Thymus (tissue), 11 donors: ENCODE results near the gene GORASP2. TPM values are rescaled to one million over a fixed set of nuclear protein-coding genes. Genes with fewer than 3 reads are reported as not detected.
A peak's percentile ranks its signal among the peaks of the same experiment; 100 is the strongest.

Source experiments
- DNase-seq, 9 donors: peaks; one replicate each; pipeline ENCODE4 v3.0.0-alpha.2; 2013; ENCODE audit warnings: low spot score in 9 of 9, low read depth in 6 of 9, missing footprints in 1 of 9
- H3K27ac ChIP-seq, 2 donors: one replicate each; pipeline ENCODE4 v1.5.1; 2013; ENCODE audit warnings: control low read depth in 1 of 2, low read depth in 1 of 2, low read length in 1 of 2, mild to moderate bottlenecking in 1 of 2, moderate library complexity in 1 of 2
- H3K27me3 ChIP-seq, 2 donors: one replicate each; pipeline ENCODE4 v1.5.1; 2013; ENCODE audit warnings: low read length in 1 of 2; ENCODE audit not compliant: control insufficient read depth in 2 of 2, insufficient read depth in 1 of 2
- H3K36me3 ChIP-seq, 2 donors: one replicate each; pipeline ENCODE4 v1.5.1; 2013; ENCODE audit warnings: low read length in 1 of 2, mild to moderate bottlenecking in 1 of 2, moderate library complexity in 1 of 2; ENCODE audit not compliant: control insufficient read depth in 2 of 2, insufficient read depth in 2 of 2
- H3K4me1 ChIP-seq, 2 donors: one replicate each; pipeline ENCODE4 v1.5.1; 2013; ENCODE audit warnings: low read length in 2 of 2; ENCODE audit not compliant: control insufficient read depth in 2 of 2, insufficient read depth in 2 of 2
- H3K4me3 ChIP-seq, 2 donors: one replicate each; pipeline ENCODE4 v1.5.1; 2013; ENCODE audit warnings: low read length in 2 of 2, control low read depth in 1 of 2, mild to moderate bottlenecking in 1 of 2
- H3K9me3 ChIP-seq, 2 donors: one replicate each; pipeline ENCODE4 v1.5.1; 2013; ENCODE audit warnings: low read length in 1 of 2, mild to moderate bottlenecking in 1 of 2; ENCODE audit not compliant: control insufficient read depth in 2 of 2, insufficient read depth in 1 of 2
- WGBS: extraction: QIAGEN DNeasy Blood & Tissue Kit; methylation state at CpG from one replicate; pipeline ENCODE4 v1.1.7; 2013; 5-methylcytosine and 5-hydroxymethylcytosine counted together
- polyA plus RNA-seq: library from polyadenylated mRNA; stranded (reverse); fragments of 200-250 nt; gene quantifications from one replicate; pipeline ENCODE4 v1.2.3, GENCODE V29; 2013
- total RNA-seq: library from RNA; stranded (reverse); fragments of 120-200 nt; gene quantifications from one replicate; pipeline ENCODE4 v1.2.4, GENCODE V29; 2013
- donor health status: healthy.

GORASP2 gene
- total and polyA plus RNA-seq, 2 donors, result 22.1 to 34.3 TPM

DNA sequence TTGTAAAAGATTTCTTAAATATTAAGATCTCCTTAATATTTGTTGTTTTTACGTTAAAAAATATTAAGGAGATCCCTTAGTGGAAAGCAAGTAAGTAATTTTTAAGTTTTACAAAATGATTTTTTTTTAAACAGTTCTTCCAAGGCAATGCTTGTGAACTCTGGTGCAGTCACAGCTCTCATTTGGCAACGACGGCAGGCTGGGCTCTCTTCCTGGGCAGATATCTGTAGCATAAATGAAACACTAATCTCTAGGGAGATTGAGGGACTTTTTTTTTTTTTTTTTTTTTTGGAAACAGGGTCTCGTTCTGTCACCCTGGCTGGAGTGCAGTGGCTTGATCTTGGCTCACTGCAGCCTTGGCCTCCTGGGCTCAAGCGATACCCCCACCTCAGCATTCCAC lies 38.5 kb downstream of the GORASP2 start:
- WGBS, result 97% methylated on average over 5 of the region's 5 CpGs

DNA sequence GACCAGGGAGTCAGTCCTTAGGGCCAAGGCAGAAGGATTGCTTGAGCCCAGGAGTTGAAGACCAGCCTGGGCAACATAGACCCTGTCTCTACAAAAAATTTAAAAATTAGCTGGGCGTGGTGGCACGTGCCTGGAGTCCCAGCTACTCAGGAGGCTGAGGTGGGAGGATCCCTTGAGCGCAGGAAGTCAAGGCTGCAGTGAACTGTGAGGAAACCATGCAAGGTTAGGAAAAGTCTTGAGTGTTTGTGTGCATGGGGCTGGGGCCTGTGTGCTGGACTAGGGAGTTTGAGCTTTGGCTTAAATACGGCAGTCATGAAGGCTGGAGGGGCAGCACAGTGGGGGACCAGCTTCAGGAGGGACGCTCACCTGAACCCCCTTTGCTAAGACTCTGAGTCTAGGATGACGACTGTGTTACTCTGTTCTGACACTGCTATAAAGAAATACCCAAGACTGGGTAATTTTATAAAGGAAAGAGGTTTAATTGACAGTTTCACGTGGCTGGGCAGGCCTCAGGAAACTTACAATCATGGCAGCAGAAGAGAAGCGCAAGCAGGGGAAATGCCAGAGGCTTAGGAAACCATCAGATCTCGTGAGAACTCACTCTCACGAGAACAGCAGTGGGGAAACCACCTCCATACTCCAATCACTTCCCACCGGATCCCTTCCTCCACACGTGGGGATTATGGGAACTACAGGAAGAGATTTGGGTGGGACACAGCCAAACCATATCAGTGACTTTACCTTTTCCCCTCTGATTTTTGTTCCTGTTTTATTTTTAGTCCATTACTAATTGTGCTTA lies 39.4 kb downstream of the GORASP2 start:
- Histone ChIP-seq H3K4me1 (peaks cover 5 to 19% of the 10 kb centered on the region in 2 donors), H3K36me3 (peaks cover 40 to 45% of the 10 kb centered on the region in 2 donors), H3K27me3 (no peaks in the 10 kb centered on the region), H3K9me3 (no peaks in the 10 kb centered on the region), H3K27ac (no peak overlapping the region), H3K4me3 (no peak overlapping the region)
- 93% methylated on average over 12 of the region's 12 CpGs for WGBS
- DNase-seq, result no peak

More for the DNA sequence above, 38.5 kb downstream of the GORASP2 start:
- H3K27me3 ChIP-seq, result no peaks in the 10 kb centered on the region
- DNase-seq, result no peak
- H3K4me1 ChIP-seq, result peaks cover 0 to 11% of the 10 kb centered on the region in 2 donors
- H3K4me3 ChIP-seq, result no peak overlapping the region
- no peaks in the 10 kb centered on the region for H3K9me3 ChIP-seq
- no peak overlapping the region for H3K27ac ChIP-seq
- H3K36me3 ChIP-seq, result peaks cover 48 to 51% of the 10 kb centered on the region in 2 donors

DNA sequence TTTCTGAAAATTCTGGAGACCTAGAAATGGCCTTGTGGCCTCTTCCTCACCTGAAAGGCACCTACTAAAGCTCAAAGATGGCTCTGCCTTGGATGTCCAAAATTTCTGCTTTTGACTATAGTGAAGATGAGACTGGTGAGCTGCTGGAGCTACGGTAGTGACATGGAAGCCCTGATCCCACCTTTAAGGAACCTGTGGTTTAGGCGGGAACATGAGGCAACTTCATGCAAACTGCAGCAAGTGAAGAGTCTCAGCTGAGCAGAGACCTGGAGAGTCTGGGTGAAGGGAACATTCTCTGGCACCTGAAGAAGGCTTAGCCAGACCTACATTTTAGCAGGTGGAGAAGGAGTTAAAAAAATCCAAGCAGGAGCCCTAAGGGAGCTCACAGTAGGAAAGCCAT lies 40.0 kb downstream of the GORASP2 start:
- H3K4me3 ChIP-seq, result no peak overlapping the region
- peaks cover 34 to 39% of the 10 kb centered on the region in 2 donors for H3K36me3 ChIP-seq
- no peak for DNase-seq
- H3K27ac ChIP-seq, result no peak overlapping the region
- H3K4me1 ChIP-seq, result peaks cover 7 to 22% of the 10 kb centered on the region in 2 donors
- WGBS, result 95% methylated on average over 2 of the region's 2 CpGs
- H3K9me3 ChIP-seq, result no peaks in the 10 kb centered on the region
- no peaks in the 10 kb centered on the region for H3K27me3 ChIP-seq

DNA sequence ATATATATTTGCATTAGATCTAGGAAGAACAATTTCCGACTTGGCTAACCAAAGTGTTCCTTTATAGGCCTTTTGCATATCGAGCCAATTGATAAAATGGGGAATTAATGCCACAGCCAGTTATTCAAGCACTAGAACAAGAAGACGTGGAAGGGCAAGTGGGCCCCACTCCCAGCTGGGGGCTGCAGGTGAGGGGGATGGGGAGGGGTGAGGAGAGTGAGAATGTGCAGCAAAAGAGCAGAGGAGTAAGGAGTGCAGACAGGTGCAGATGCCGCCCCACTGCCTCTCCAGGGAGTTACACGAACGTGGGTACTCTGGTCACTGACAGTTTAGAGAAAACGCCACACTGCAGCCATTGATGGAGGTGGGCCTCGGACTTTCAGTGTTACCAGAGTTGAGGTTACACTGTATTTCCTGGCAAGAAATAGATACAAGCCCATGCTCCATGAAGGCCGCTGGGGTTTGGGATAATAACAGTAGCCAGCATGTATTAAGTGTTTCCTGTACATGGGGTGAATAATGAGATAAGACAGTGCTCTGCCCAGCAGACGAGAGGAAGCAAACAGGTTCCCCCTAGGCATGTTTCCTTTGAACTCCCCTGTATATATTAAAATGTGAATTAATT lies 40.9 kb downstream of the GORASP2 start:
- WGBS, result 82% methylated on average over 10 of the region's 10 CpGs
- Histone ChIP-seq H3K4me3 (no peak overlapping the region), H3K4me1 (peaks cover 7 to 25% of the 10 kb centered on the region in 2 donors), H3K36me3 (peaks cover 30 to 32% of the 10 kb centered on the region in 2 donors), H3K27me3 (no peaks in the 10 kb centered on the region), H3K9me3 (no peaks in the 10 kb centered on the region), H3K27ac (no peak overlapping the region)
- peak in 1 of 9 donors; percentile 39 for DNase-seq

DNA sequence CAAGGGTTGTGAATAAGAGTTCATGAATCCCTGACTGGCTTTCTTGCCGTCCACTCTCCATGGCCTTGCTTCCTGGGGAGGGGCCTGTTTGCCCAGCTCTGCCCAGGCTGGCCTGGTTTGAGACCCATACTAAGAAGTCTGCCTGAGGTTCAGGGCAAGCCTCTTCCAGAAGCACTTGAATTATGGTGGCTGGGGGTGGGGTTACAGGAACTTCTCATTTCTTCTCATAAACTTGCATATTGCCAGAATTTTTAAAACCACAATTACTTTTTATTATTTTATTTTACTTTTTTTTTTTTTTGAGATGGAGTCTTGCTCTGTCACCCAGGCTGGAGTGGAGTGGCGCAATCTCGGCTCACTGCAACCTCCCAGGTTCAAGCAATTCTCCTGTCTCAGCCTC lies 42.0 kb downstream of the GORASP2 start:
- Histone ChIP-seq H3K36me3 (peaks cover 19 to 21% of the 10 kb centered on the region in 2 donors), H3K4me1 (peaks cover 7 to 25% of the 10 kb centered on the region in 2 donors), H3K27ac (no peak overlapping the region), H3K27me3 (no peaks in the 10 kb centered on the region), H3K9me3 (no peaks in the 10 kb centered on the region), H3K4me3 (no peak overlapping the region)
- no peak for DNase-seq
- WGBS, result 97% methylated on average over 3 of the region's 3 CpGs

DNA sequence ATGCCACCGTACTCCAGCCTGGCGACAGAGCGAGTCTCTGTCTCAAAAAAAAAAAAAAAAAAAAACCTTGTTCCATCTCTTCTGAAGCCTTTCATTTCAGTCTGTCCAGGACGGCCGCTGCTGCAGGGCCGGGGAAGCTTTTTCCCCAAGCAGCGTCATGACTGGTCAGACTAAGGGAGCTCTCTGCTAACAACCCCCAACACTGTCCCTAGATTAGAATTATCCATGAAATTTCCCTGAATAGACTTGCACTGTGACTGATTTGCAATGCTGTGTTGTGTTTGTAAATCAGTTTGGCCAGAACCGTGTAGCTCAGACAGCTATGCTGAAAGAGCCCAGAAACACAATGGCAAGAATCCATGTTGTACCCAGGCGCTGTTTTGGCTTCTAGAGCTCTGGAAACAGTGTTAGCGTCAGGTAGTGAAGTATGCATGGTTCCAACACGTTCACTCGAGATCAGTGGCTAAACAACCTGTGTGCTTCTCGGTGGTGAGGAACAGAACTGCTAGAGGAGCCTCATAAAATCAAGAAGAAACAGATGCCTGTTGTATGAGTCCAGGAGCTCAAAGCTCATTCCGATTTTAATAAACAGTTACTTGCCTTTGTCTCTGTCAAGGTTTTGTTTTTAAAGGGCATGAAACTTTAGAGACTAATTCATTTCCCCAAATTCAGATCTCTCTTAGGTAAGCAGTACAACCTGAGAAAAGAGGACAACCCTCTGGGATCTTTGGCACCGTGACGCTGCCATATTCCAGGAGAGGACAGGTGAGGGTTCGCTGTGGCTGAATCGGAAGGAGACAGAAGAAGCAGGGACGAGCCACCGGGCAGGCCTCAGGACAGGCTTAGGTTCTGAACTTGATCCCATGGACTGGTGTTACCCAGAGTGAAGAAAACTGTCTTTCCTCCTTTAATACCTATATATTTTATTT lies 43.5 kb downstream of the GORASP2 start:
- Histone ChIP-seq H3K9me3 (no peaks in the 10 kb centered on the region), H3K36me3 (peaks cover 9 to 15% of the 10 kb centered on the region in 2 donors), H3K27me3 (no peaks in the 10 kb centered on the region), H3K4me3 (peak overlapping the region in 1 of 2 donors; percentile 64), H3K27ac (peak overlapping the region in 1 of 2 donors; percentile 5), H3K4me1 (peaks cover 7 to 25% of the 10 kb centered on the region in 2 donors)
- 95% methylated on average over 20 of the region's 20 CpGs for WGBS
- peak in 1 of 9 donors; percentile 19 for DNase-seq

DNA sequence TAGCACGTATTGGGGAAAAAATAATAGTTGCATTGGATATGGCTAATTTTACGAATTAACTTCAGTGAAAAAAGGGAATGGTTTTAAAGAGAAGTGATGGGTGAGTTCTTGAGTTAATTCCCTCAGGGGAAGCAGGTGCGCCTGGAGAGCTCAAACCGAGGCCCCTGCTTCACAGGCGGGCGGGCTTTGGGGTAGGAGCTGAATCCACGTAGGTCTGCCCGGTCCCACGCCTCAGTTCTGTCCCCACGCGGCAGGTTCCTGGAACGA lies 44.1 kb downstream of the GORASP2 start:
- Histone ChIP-seq H3K9me3 (no peaks in the 10 kb centered on the region), H3K27me3 (no peaks in the 10 kb centered on the region), H3K4me1 (peaks cover 7 to 25% of the 10 kb centered on the region in 2 donors), H3K4me3 (peak overlapping the region; percentile 64 to 76), H3K27ac (no peak overlapping the region), H3K36me3 (peaks cover 4 to 10% of the 10 kb centered on the region in 2 donors)
- DNase-seq, result peak in 1 of 9 donors; percentile 9
- WGBS, result 5% methylated on average over 12 of the region's 12 CpGs

DNA sequence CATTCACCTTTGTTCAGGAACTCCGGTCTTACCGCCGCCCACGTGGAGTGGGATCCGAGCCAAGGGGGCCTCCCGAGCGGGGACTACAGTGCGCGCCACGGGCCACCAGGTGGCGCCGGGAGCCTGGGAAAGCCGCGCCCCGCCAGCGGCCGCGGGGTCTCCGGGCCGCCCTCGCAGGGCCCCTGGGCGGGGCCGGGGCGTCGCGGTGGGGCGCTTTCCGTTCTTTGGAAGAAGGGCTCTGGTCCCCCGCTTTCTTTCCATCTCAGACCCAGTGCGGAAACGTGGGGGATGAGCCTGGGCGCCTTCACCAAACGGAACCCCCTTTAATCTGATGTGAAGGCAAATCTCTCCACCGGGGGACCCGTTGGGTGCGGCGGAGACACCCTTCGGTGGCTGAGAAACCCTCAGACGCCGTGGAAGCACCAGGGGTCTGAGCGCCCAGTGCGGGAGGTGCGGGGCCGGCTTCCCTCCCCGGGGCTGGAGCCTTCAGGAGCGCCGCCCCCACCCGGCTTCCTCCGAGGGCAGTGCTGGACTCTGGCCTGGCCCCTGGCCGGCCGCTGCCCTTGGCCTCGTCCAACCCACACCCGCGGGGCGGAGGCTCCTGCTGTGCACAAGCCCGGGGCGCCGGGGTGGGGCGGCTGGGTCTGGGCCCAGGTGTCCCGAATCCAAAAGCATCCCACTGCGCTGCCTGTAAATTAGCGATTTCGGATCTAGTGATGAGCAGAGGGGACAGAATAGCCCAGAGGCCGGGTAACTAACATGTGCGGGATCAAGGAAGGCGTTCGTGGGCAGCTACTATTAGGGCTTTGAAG lies 44.6 kb downstream of the GORASP2 start:
- peak; percentile 46 to 91 (median 83) for DNase-seq
- H3K27me3 ChIP-seq, result no peaks in the 10 kb centered on the region
- H3K36me3 ChIP-seq, result peaks cover 3 to 6% of the 10 kb centered on the region in 2 donors
- H3K4me1 ChIP-seq, result peaks cover 7 to 25% of the 10 kb centered on the region in 2 donors
- 12% methylated on average over 67 of the region's 67 CpGs for WGBS
- peak overlapping the region; percentile 65 to 71 for H3K27ac ChIP-seq
- peak overlapping the region; percentile 64 to 76 for H3K4me3 ChIP-seq
- H3K9me3 ChIP-seq, result no peaks in the 10 kb centered on the region
